ENCODE results near the gene ABLIM2. TPM values are rescaled to one million over a fixed set of nuclear protein-coding genes. Genes with fewer than 3 reads are reported as not detected.

The ABLIM2 gene
- total and polyA plus RNA-seq, 7 experiments from 2014 or later = 0.22 to 5.8 (median 3.1) TPM

DNA sequence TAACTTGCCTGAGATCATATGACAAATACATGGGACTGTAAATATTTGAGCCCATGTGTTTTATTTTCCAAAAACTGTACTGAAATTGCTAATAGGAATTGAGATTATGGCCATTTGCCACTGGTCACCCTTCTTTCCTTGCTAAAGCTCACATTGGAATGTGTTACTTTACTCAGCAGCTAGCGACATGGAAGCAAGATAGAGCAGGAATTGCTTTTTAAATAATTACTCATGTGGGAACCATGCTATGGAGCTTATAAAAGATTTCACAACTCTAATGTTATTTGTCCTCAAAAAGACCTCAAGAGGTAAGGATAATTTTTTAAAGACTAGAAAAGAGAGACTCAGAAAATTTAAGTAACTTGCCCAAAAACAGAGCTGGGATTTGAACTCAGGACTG is 170.2 kb downstream of the ABLIM2 start:
- Histone ChIP-seq H3K9me3 (ENCODE audit: control insufficient read depth in 2 of 3, low read length in 3 of 3) (no peaks in the 10 kb centered on the region), H3K27ac (ENCODE audit: low read depth, low read length) (no peak overlapping the region), H3K36me3 (ENCODE audit: control insufficient read depth in 2 of 3, insufficient read depth in 3 of 3, low read length in 3 of 3) (no peaks in the 10 kb centered on the region), H3K27me3 (ENCODE audit: control insufficient read depth in 2 of 2, insufficient read depth in 2 of 2, low read length in 2 of 2) (no peaks in the 10 kb centered on the region), H3K4me1 (ENCODE audit: control insufficient read depth in 2 of 2, insufficient read depth in 2 of 2, low read length in 2 of 2) (no peaks in the 10 kb centered on the region), H3K4me3 (ENCODE audit: low read length) (no peak overlapping the region)
- peaks cover 0 to 11% (median 9%) of the 10 kb centered on the region in 7 donors for H3K4me1 Mint-ChIP-seq
- ChIA-PET POLR2A (interaction anchor here (0.6 kb wide), 1 partner anchor 1077 kb away, joined by 3 read pairs; no protein-coding TSS in a partner anchor), CTCF (interaction anchor here (0.6 to 5.6 kb wide), 9 partner anchors 13 to 226 kb away, joined by 3 to 62 read pairs (median 4); no protein-coding TSS in a partner anchor)
- peaks cover 0 to 4% (median 0%) of the 10 kb centered on the region in 5 donors for H3K36me3 Mint-ChIP-seq
- no peak overlapping the region for H3K27ac Mint-ChIP-seq
- peaks cover 0 to 3% (median 0%) of the 10 kb centered on the region in 5 donors for H3K27me3 Mint-ChIP-seq
- peaks cover 0 to 15% (median 0%) of the 10 kb centered on the region in 11 donors for H3K9me3 Mint-ChIP-seq
- intact Hi-C loops (cut with micrococcal nuclease) = loop anchor here in 1 of 2 donors (5.0 kb wide), 1 partner anchor 796 kb away; the partner anchor contains the start of gene SORCS2
- no peak overlapping the region for H3K4me3 Mint-ChIP-seq
- no peak for ATAC-seq
- DNase-seq = no peak

DNA sequence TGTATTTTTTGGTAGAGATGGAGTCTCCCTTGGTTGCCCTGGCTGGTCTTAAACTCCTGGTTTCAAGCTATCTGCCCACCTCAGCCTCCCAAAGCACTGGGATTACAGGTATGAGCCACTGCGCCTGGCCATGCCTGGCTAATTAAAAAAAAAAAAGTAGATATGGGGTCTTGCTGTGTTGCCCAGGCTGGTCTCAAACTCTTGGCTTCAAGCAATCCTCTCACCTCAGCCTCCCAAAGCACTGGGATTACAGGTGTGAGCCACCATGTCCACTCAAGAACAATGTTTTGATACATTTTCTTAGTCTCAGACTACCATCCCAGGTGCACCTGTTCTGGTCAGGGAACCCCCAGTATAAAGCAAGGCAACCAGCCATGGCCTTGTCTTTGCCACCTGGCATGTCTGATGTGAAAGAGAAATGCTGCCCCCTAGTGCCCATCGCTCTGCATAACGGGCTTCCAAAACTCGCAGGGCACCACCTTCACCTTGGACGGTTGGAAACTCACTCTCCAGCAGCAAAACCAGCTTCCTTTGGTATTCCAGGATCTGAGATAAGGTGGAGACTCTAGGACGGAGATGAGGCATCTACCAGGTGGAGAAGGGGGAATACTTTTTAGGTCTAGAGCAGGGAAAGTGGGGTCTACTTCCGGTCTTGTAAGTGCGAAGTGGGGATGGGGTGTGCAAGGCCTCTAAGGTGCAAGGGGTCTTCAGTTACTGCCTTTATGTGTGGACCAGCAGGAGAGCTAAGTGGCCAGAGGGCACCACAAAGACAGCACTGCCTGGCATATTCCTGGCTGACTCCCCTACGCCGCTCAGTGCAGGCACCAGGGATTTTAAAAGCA is 171.2 kb downstream of the ABLIM2 start:
- DNase-seq (peak; percentile 48 to 74 (median 67)), ATAC-seq (peak; percentile 83)
- Mint-ChIP-seq H3K27ac (peak overlapping the region in 1 of 9 donors; percentile 67), H3K36me3 (peaks cover 0 to 4% (median 0%) of the 10 kb centered on the region in 5 donors), H3K9me3 (peaks cover 0 to 15% (median 0%) of the 10 kb centered on the region in 11 donors), H3K4me3 (no peak overlapping the region), H3K27me3 (peaks cover 0 to 3% (median 0%) of the 10 kb centered on the region in 5 donors), H3K4me1 (peaks cover 0 to 11% (median 9%) of the 10 kb centered on the region in 7 donors)
- intact Hi-C loops (cut with micrococcal nuclease) = loop anchor here (1.0 to 5.0 kb wide), 9 partner anchors 17 to 795 kb away; partner anchors contain the start of genes AFAP1 (in 1 of the 2) and SORCS2 (in 1 of the 2)
- Histone ChIP-seq H3K9me3 (ENCODE audit: control insufficient read depth in 2 of 3, low read length in 3 of 3) (no peaks in the 10 kb centered on the region), H3K36me3 (ENCODE audit: control insufficient read depth in 2 of 3, insufficient read depth in 3 of 3, low read length in 3 of 3) (no peaks in the 10 kb centered on the region), H3K4me3 (ENCODE audit: low read length) (no peak overlapping the region), H3K4me1 (ENCODE audit: control insufficient read depth in 2 of 2, insufficient read depth in 2 of 2, low read length in 2 of 2) (no peaks in the 10 kb centered on the region), H3K27me3 (ENCODE audit: control insufficient read depth in 2 of 2, insufficient read depth in 2 of 2, low read length in 2 of 2) (no peaks in the 10 kb centered on the region), H3K27ac (ENCODE audit: low read depth, low read length) (no peak overlapping the region)
- CTCF ChIA-PET = interaction anchor here (0.6 to 5.6 kb wide), 15 partner anchors 9 to 253 kb away, joined by 3 to 62 read pairs (median 4); no protein-coding TSS in a partner anchor
- POLR2A ChIA-PET = interaction anchor here (0.7 kb wide), 1 partner anchor 1084 kb away, joined by 3 read pairs; no protein-coding TSS in a partner anchor

DNA sequence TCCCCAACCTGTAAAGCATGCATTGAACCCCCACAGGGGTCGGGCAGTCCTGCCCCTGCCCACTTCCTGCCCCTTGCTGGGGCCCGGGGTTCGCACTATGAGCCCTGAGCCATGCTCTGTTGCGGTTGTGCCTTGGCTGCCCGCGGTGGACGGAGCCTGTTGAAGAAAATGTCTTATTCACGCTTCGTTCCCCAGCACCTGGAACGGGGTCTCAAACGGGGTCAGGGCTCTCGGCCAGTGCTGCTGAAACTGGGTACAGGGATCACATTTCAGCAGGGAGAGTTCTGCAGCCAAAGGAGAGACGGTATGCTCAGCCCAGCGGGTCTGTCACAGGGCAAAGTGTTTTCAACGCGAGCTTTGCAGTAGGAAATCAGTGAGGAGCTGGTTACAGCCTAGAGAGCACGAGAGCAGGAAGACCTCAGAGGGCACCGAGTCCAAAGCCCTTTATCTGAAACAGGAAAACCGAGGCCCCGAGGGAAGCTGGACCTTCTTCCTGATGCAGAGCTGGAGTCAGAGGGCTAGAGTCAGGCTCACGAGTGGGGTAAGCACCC is 172.6 kb downstream of the ABLIM2 start:
- Mint-ChIP-seq H3K27me3 (peaks cover 0 to 3% (median 0%) of the 10 kb centered on the region in 5 donors), H3K4me3 (peak overlapping the region in 7 of 10 donors; percentile 24 to 69 (median 61)), H3K4me1 (peaks cover 0 to 11% (median 9%) of the 10 kb centered on the region in 7 donors), H3K36me3 (peaks cover 0 to 4% (median 0%) of the 10 kb centered on the region in 5 donors), H3K27ac (peak overlapping the region in 3 of 9 donors; percentile 52 to 69 (median 62)), H3K9me3 (peaks cover 0 to 14% (median 0%) of the 10 kb centered on the region in 11 donors)
- Histone ChIP-seq H3K27me3 (ENCODE audit: control insufficient read depth in 2 of 2, insufficient read depth in 2 of 2, low read length in 2 of 2) (no peaks in the 10 kb centered on the region), H3K9me3 (ENCODE audit: control insufficient read depth in 2 of 3, low read length in 3 of 3) (no peaks in the 10 kb centered on the region), H3K4me3 (ENCODE audit: low read length) (no peak overlapping the region), H3K27ac (ENCODE audit: low read depth, low read length) (no peak overlapping the region), H3K36me3 (ENCODE audit: control insufficient read depth in 2 of 3, insufficient read depth in 3 of 3, low read length in 3 of 3) (no peaks in the 10 kb centered on the region), H3K4me1 (ENCODE audit: control insufficient read depth in 2 of 2, insufficient read depth in 2 of 2, low read length in 2 of 2) (no peaks in the 10 kb centered on the region)
- ChIA-PET POLR2A (interaction anchor here (0.7 to 1.5 kb wide), 2 partner anchors 158 to 182 kb away, joined by 3 to 4 read pairs; no protein-coding TSS in a partner anchor), CTCF (interaction anchor here (0.7 to 5.6 kb wide), 11 partner anchors 8 to 224 kb away, joined by 3 to 62 read pairs (median 4); partner anchors contain the start of gene AFAP1)
- DNase-seq (no peak), ATAC-seq (no peak)
- intact Hi-C loops (cut with micrococcal nuclease) = loop anchor here in 1 of 2 donors (2.0 to 5.0 kb wide), 2 partner anchors 121 to 794 kb away; partner anchors contain the start of gene SORCS2

DNA sequence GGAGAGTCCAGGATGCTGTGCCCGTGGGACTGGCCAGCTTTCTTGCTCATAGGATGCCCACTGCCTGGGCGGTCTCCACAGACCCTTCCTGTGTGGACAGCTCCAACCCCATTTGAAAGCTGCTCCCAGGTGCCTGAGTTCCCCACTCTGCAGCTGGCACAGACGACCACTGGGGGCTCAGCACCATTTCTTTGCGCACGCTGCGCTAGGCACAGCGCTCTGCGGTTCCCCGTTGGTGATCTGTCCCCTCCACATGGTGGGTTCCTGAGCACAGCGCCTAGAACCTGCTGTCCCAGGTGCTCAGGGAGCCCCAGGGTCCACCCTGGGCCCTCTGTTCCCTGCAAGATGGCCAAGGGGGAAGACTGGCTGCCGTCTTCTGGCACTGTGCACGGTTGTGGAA is 173.5 kb downstream of the ABLIM2 start:
- Mint-ChIP-seq H3K4me1 (peaks cover 0 to 11% (median 9%) of the 10 kb centered on the region in 7 donors), H3K27me3 (peaks cover 0 to 3% (median 0%) of the 10 kb centered on the region in 5 donors), H3K36me3 (no peaks in the 10 kb centered on the region), H3K4me3 (no peak overlapping the region), H3K9me3 (peaks cover 0 to 8% (median 0%) of the 10 kb centered on the region in 11 donors), H3K27ac (no peak overlapping the region)
- H3K9me3 ChIP-seq (ENCODE audit: control insufficient read depth in 2 of 3, low read length in 3 of 3) = no peaks in the 10 kb centered on the region
- no peaks in the 10 kb centered on the region for H3K36me3 ChIP-seq (ENCODE audit: control insufficient read depth in 2 of 3, insufficient read depth in 3 of 3, low read length in 3 of 3)
- intact Hi-C loops (cut with micrococcal nuclease) = loop anchor here in 1 of 2 donors (5.0 kb wide), 1 partner anchor 793 kb away; the partner anchor contains the start of gene SORCS2
- ATAC-seq (no peak), DNase-seq (no peak)
- H3K4me1 ChIP-seq (ENCODE audit: control insufficient read depth in 2 of 2, insufficient read depth in 2 of 2, low read length in 2 of 2) = no peaks in the 10 kb centered on the region
- H3K27ac ChIP-seq (ENCODE audit: low read depth, low read length) = no peak overlapping the region
- ChIA-PET CTCF (interaction anchor here (0.9 to 5.6 kb wide), 3 partner anchors 47 to 184 kb away, joined by 3 to 62 read pairs (median 4); no protein-coding TSS in a partner anchor), POLR2A (interaction anchor here (0.7 to 1.5 kb wide), 2 partner anchors 157 to 181 kb away, joined by 3 to 4 read pairs; no protein-coding TSS in a partner anchor)
- no peak overlapping the region for H3K4me3 ChIP-seq (ENCODE audit: low read length)
- H3K27me3 ChIP-seq (ENCODE audit: control insufficient read depth in 2 of 2, insufficient read depth in 2 of 2, low read length in 2 of 2) = no peaks in the 10 kb centered on the region

DNA sequence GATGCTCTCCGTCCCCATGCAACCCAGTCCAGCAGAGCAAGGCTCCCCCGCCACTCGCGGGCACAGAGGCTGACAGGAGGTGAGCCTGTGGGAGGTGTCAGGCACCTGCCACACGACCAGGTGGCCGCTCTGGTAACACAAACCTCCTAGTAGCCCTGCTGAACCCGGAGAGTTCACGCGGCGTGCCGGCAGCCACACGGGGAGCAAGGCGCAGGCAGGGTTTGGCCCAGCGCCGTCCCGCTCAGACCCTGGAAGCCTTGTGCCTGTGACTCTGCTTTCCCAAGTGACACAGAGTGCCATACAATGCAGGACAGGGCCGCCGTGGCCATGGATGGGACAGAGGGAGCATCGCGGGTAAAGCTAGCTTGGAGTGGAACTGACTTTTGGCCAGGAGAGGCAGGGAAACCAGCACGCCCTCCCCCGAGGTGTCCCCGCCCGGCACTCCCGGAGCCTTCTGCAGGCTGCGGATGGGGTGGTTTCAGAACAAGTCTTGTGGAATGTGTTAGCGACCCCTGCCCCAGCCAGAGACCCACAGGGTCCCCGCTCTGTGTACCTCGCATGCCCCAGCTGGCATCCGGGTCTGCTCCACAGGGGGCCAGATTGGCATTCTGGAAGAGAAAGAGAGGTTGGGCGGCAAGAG is 174.2 kb downstream of the ABLIM2 start:
- H3K4me3 ChIP-seq (ENCODE audit: low read length) = no peak overlapping the region
- no peak overlapping the region for H3K27ac Mint-ChIP-seq
- DNase-seq = no peak
- H3K27ac ChIP-seq (ENCODE audit: low read depth, low read length) = no peak overlapping the region
- no peaks in the 10 kb centered on the region for H3K36me3 Mint-ChIP-seq
- ChIA-PET CTCF (interaction anchor here (0.9 to 1.7 kb wide), 3 partner anchors 47 to 183 kb away, joined by 3 to 4 read pairs (median 3); no protein-coding TSS in a partner anchor), POLR2A (no interaction called here)
- peaks cover 0 to 3% (median 0%) of the 10 kb centered on the region in 11 donors for H3K9me3 Mint-ChIP-seq
- H3K4me1 Mint-ChIP-seq = peaks cover 0 to 11% (median 9%) of the 10 kb centered on the region in 7 donors
- no peaks in the 10 kb centered on the region for H3K4me1 ChIP-seq (ENCODE audit: control insufficient read depth in 2 of 2, insufficient read depth in 2 of 2, low read length in 2 of 2)
- H3K36me3 ChIP-seq (ENCODE audit: control insufficient read depth in 2 of 3, insufficient read depth in 3 of 3, low read length in 3 of 3) = no peaks in the 10 kb centered on the region
- H3K27me3 Mint-ChIP-seq = peaks cover 0 to 3% (median 0%) of the 10 kb centered on the region in 5 donors
- H3K27me3 ChIP-seq (ENCODE audit: control insufficient read depth in 2 of 2, insufficient read depth in 2 of 2, low read length in 2 of 2) = no peaks in the 10 kb centered on the region
- no peak overlapping the region for H3K4me3 Mint-ChIP-seq
- no peaks in the 10 kb centered on the region for H3K9me3 ChIP-seq (ENCODE audit: control insufficient read depth in 2 of 3, low read length in 3 of 3)
- intact Hi-C loops (cut with micrococcal nuclease) = no loop called here
- no peak for ATAC-seq
